ENCODE results near the gene SMYD3. TPM values are rescaled to one million over a fixed set of nuclear protein-coding genes. Genes with fewer than 3 reads are reported as not detected.

The SMYD3 gene
- total and polyA plus RNA-seq, 9 of the 15 experiments (the other 6 are each of a cell fraction or from before 2014, with no cell fraction given) = 128 to 440 (median 197) TPM

DNA sequence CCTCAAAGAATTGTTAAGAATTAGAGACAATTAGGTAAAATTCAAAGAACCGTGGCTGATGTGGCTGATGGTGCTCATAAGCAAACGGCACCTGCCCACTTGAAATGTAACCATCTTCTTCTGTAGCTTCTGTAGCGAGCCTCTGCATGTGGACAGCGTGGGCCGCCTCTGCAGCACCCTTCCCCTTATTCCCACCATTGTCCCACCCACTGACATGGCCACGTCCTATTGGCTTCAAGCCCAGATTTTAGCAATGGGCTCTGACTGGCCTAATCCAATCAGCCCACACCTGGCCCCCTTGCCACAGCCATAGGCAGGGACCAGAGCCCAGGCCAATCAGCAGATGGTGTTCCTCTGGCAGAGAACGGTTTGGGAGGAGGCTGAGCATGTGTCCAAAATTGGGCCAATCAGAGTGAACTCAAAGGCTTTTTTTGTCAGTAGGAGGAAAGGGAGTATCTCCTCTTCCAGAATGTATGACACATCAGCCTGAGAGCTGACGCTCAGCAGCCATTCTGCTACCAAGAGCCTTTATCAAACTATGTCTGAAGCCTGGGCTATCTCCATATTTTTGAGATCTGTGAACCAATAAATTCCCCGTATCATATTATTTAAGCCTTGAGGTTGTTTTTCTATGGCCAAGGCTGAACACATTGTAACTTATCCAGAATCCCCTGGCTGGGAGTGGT lies 518.5 kb downstream of the SMYD3 start (continued):
- TF ChIP-seq MGA (IDR thresholded peaks at IDR 0.05) (peak; percentile 72), MCM3 (IDR thresholded peaks at IDR 0.05) (no peak), KDM2B (CRISPR knock-in tag; IDR thresholded peaks at IDR 0.05) (no peak), ZSCAN29 (IDR thresholded peaks at IDR 0.05) (no peak), CREM (IDR thresholded peaks at IDR 0.05; ENCODE audit: low read depth) (peak; percentile 71), FOXM1 (IDR thresholded peaks at IDR 0.05; ENCODE audit: low read depth) (peak; percentile 72), FOXM1 (CRISPR knock-in tag; IDR thresholded peaks at IDR 0.05; ENCODE audit: low read depth) (0 out of 2 replicates have a peak, but pooled peaks have one; percentile 16)
- TF ChIP-seq, protein P1, sequence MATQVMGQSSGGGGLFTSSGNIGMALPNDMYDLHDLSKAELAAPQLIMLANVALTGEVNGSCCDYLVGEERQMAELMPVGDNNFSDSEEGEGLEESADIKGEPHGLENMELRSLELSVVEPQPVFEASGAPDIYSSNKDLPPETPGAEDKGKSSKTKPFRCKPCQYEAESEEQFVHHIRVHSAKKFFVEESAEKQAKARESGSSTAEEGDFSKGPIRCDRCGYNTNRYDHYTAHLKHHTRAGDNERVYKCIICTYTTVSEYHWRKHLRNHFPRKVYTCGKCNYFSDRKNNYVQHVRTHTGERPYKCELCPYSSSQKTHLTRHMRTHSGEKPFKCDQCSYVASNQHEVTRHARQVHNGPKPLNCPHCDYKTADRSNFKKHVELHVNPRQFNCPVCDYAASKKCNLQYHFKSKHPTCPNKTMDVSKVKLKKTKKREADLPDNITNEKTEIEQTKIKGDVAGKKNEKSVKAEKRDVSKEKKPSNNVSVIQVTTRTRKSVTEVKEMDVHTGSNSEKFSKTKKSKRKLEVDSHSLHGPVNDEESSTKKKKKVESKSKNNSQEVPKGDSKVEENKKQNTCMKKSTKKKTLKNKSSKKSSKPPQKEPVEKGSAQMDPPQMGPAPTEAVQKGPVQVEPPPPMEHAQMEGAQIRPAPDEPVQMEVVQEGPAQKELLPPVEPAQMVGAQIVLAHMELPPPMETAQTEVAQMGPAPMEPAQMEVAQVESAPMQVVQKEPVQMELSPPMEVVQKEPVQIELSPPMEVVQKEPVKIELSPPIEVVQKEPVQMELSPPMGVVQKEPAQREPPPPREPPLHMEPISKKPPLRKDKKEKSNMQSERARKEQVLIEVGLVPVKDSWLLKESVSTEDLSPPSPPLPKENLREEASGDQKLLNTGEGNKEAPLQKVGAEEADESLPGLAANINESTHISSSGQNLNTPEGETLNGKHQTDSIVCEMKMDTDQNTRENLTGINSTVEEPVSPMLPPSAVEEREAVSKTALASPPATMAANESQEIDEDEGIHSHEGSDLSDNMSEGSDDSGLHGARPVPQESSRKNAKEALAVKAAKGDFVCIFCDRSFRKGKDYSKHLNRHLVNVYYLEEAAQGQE (IDR thresholded peaks at IDR 0.05; ENCODE audit: borderline replicate concordance) = peak; percentile 56; the same call in 1 of the 2 replicates
- TF ChIP-seq, protein P1 (CRISPR knock-in tag; IDR thresholded peaks at IDR 0.05; ENCODE audit: low read depth) = no peak

Measured in K562 (cell line).